Sigmoid colon (tissue), 7 donors: ENCODE data around the gene TMEM179. TPM values are rescaled to one million over a fixed set of nuclear protein-coding genes. Genes with fewer than 3 reads are reported as not detected.

Experiments
- DNase-seq: peaks from one replicate; pipeline ENCODE4 v3.0.0-alpha.2; 2019
- H3K27ac ChIP-seq, 4 donors: fragments of 200-600 bp; sonication (generic); one replicate each; pipeline ENCODE4 v1.5.1; 2016 to 2019; ENCODE audit warnings: mild to moderate bottlenecking in 1 of 4
- H3K27me3 ChIP-seq, 3 donors: fragments of 200-600 bp; sonication (generic); one replicate each; pipeline ENCODE4 v1.5.1; 2019; ENCODE audit warnings: mild to moderate bottlenecking in 1 of 3
- H3K36me3 ChIP-seq, 4 donors: fragments of 200-600 bp; sonication (generic); one replicate each; pipeline ENCODE4 v1.5.1; 2016 to 2019
- H3K4me1 ChIP-seq, 4 donors: fragments of 200-600 bp; sonication (generic); one replicate each; pipeline ENCODE4 v1.5.1; 2017 to 2019
- H3K4me3 ChIP-seq, 4 donors: fragments of 200-600 bp; sonication (generic); one replicate each; pipeline ENCODE4 v1.5.1; 2017 to 2019; ENCODE audit warnings: mild to moderate bottlenecking in 2 of 4, moderate library complexity in 1 of 4
- H3K9me3 ChIP-seq, 4 donors: fragments of 200-600 bp in 3 of 4; sonication (generic) in 3 of 4; one replicate each; pipeline versions ENCODE4 v1.5.1 to v1.6.1; 2013 to 2019
- EP300 ChIP-seq, 4 donors: sonication (generic); formaldehyde crosslinking; IDR thresholded peaks; one replicate each; pipeline ENCODE4 v1.6.1; 2017; ENCODE audit warnings: antibody characterized with exemption in 4 of 4
- POLR2A ChIP-seq, 2 donors: fragments of 450-650 bp; IDR thresholded peaks; one replicate each; pipeline ENCODE4 v1.6.1; 2016; ENCODE audit warnings: antibody characterized with exemption in 2 of 2, mild to moderate bottlenecking in 2 of 2, moderate library complexity in 2 of 2
- POLR2AphosphoS5 ChIP-seq, 4 donors: sonication (generic); formaldehyde crosslinking; IDR thresholded peaks; one replicate each; pipeline ENCODE4 v1.6.1; 2017; ENCODE audit warnings: antibody characterized with exemption in 4 of 4
- WGBS, 2 donors: extraction: QIAGEN DNeasy Blood & Tissue Kit; methylation state at CpG; one replicate each; pipeline ENCODE4 v1.1.7; 2013; 5-methylcytosine and 5-hydroxymethylcytosine counted together
- intact Hi-C: fragments of 100-400 bp; cut with DNase I; formaldehyde crosslinking; loops from one replicate; pipeline ENCODE4 v1.15.1; 2023
- polyA plus RNA-seq, 3 donors: library from polyadenylated mRNA; stranded (reverse); fragments of 200-250 nt; gene quantifications; one replicate each; pipeline ENCODE4 v1.2.3, GENCODE V29; 2013
- total RNA-seq, 4 donors: library from RNA; depleted of rRNA; stranded (reverse); fragments of >200 nt; gene quantifications; one replicate each; pipeline ENCODE4 v1.1.0, GENCODE V29; 2016
- TF ChIP-seq, protein P1 (sequence below), 4 experiments: fragments of 450-650 bp in 3 of 4; fragments of 200-600 bp in 1 of 4; IDR thresholded peaks; one replicate each; pipeline ENCODE4 v1.5.1; 2016 to 2019; ENCODE audit warnings: antibody characterized with exemption in 4 of 4, mild to moderate bottlenecking in 3 of 4, moderate library complexity in 2 of 4
- donor health status: healthy with polysubstance abuse.
- donor health status: Bipolar disorder and iron deficiency.
- donor health status: healthy.

Gene TMEM179
- total and polyA plus RNA-seq, 7 donors, result 1.4 to 5.4 (median 4.1) TPM; not detected in 2

GRCh38 chr14:104589338-104590195 lies 15.0 kb downstream of the TMEM179 start:
- Histone ChIP-seq H3K27ac (no peak overlapping the region), H3K9me3 (no peaks in the 10 kb centered on the region), H3K27me3 (peaks cover 0 to 12% (median 0%) of the 10 kb centered on the region in 3 donors), H3K36me3 (no peaks in the 10 kb centered on the region), H3K4me3 (no peak overlapping the region), H3K4me1 (no peaks in the 10 kb centered on the region)
- intact Hi-C loops, result no loop called here
- no peak for DNase-seq
- WGBS, 2 donors, result 76 to 83% methylated on average over 26 of the region's 26 CpGs
- TF ChIP-seq EP300 (IDR thresholded peaks at IDR 0.05), result no peak
- TF ChIP-seq POLR2A (IDR thresholded peaks at IDR 0.05), result no peak
- no peak for TF ChIP-seq POLR2AphosphoS5 (IDR thresholded peaks at IDR 0.05)
- TF ChIP-seq, protein P1, sequence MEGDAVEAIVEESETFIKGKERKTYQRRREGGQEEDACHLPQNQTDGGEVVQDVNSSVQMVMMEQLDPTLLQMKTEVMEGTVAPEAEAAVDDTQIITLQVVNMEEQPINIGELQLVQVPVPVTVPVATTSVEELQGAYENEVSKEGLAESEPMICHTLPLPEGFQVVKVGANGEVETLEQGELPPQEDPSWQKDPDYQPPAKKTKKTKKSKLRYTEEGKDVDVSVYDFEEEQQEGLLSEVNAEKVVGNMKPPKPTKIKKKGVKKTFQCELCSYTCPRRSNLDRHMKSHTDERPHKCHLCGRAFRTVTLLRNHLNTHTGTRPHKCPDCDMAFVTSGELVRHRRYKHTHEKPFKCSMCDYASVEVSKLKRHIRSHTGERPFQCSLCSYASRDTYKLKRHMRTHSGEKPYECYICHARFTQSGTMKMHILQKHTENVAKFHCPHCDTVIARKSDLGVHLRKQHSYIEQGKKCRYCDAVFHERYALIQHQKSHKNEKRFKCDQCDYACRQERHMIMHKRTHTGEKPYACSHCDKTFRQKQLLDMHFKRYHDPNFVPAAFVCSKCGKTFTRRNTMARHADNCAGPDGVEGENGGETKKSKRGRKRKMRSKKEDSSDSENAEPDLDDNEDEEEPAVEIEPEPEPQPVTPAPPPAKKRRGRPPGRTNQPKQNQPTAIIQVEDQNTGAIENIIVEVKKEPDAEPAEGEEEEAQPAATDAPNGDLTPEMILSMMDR (IDR thresholded peaks at IDR 0.05), result no peak

GRCh38 chr14:104588066-104588857 lies 16.3 kb downstream of the TMEM179 start:
- peaks cover 0 to 21% (median 0%) of the 10 kb centered on the region in 3 donors for H3K27me3 ChIP-seq
- H3K27ac ChIP-seq, result no peak overlapping the region
- no peak for DNase-seq
- no peaks in the 10 kb centered on the region for H3K9me3 ChIP-seq
- H3K36me3 ChIP-seq, result no peaks in the 10 kb centered on the region
- intact Hi-C loops, result no loop called here
- H3K4me1 ChIP-seq, result no peaks in the 10 kb centered on the region
- WGBS, 2 donors, result 76 to 88% methylated on average over 38 of the region's 38 CpGs
- TF ChIP-seq, protein P1 (IDR thresholded peaks at IDR 0.05), result no peak
- TF ChIP-seq POLR2A (IDR thresholded peaks at IDR 0.05) (no peak), EP300 (IDR thresholded peaks at IDR 0.05) (no peak), POLR2AphosphoS5 (IDR thresholded peaks at IDR 0.05) (no peak)
- no peak overlapping the region for H3K4me3 ChIP-seq

DNA sequence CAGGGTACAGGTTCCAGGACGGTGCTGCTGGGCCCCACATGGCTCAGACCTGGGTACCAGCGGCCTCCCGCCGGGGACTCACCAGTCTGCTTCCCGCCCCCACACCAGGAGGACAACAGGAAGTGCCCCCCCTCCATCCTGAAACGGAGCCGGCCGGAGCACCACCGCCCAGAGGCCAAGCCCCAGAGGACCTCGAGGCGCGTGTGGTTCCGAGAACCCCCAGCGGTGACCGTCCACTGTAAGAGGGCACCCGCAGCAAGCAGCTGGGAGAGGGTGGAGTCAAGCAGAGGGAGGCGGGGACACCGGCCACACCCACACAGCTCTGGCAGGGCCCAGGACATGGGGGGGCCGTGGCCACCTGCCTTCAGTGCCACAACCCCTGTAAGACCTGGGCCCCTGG lies 16.9 kb downstream of the TMEM179 start:
- DNase-seq, result no peak
- Histone ChIP-seq H3K4me1 (no peaks in the 10 kb centered on the region), H3K4me3 (no peak overlapping the region), H3K27ac (no peak overlapping the region), H3K9me3 (no peaks in the 10 kb centered on the region), H3K36me3 (no peaks in the 10 kb centered on the region), H3K27me3 (peaks cover 0 to 21% (median 0%) of the 10 kb centered on the region in 3 donors)
- intact Hi-C loops, result no loop called here
- no peak for TF ChIP-seq EP300 (IDR thresholded peaks at IDR 0.05)
- no peak for TF ChIP-seq POLR2AphosphoS5 (IDR thresholded peaks at IDR 0.05)
- TF ChIP-seq, protein P1 (IDR thresholded peaks at IDR 0.05), result no peak
- TF ChIP-seq POLR2A (IDR thresholded peaks at IDR 0.05), result no peak
- 31 to 51% methylated on average over 19 of the region's 19 CpGs for WGBS, 2 donors

- Histone ChIP-seq H3K4me1 (peaks cover 0 to under 1% (median 0%) of the 10 kb centered on the region in 4 donors), H3K9me3 (no peaks in the 10 kb centered on the region), H3K4me3 (no peak overlapping the region), H3K27me3 (peaks cover 0 to 21% (median 0%) of the 10 kb centered on the region in 3 donors), H3K36me3 (no peaks in the 10 kb centered on the region), H3K27ac (no peak overlapping the region)
- DNase-seq, result no peak
- TF ChIP-seq POLR2A (IDR thresholded peaks at IDR 0.05), result no peak
- TF ChIP-seq, protein P1 (IDR thresholded peaks at IDR 0.05), result no peak
- TF ChIP-seq POLR2AphosphoS5 (IDR thresholded peaks at IDR 0.05), result no peak
- no peak for TF ChIP-seq EP300 (IDR thresholded peaks at IDR 0.05)
- WGBS, 2 donors, result 60 to 79% methylated on average over 19 of the region's 19 CpGs
- intact Hi-C loops, result no loop called here
Observed at GRCh38 chr14:104586832-104587620, 17.5 kb downstream of the TMEM179 start.
